BLaER1 treated with 17β-estradiol and CSF1 and Interleukin-3, amounts not matched to agents 10 nM and 100 nM (cell line): ENCODE measurements around the gene HES5.
"Not testable (repeated sequence)": the region's sequence is repeated elsewhere in the genome, so short reads cannot be mapped to it uniquely, and the experiment has no call there.

Experiments used
- H3K27ac ChIP-seq, 11 experiments: shearing (Covaris generic); formaldehyde crosslinking; 2 replicates each; pipeline ENCODE4 v1.8.1; 2022
- H3K27me3 ChIP-seq, 11 experiments: shearing (Covaris generic); formaldehyde crosslinking; 2 replicates each; pipeline ENCODE4 v1.8.1; 2022
- H3K36me3 ChIP-seq, 11 experiments: shearing (Covaris generic); formaldehyde crosslinking; 2 replicates each; pipeline ENCODE4 v1.8.1; 2022
- H3K4me1 ChIP-seq, 10 experiments: shearing (Covaris generic); formaldehyde crosslinking; 2 replicates each; pipeline ENCODE4 v1.8.1; 2022
- H3K4me2 ChIP-seq, 11 experiments: shearing (Covaris generic); formaldehyde crosslinking; 2 replicates each; pipeline ENCODE4 v1.8.1; 2022
- H3K4me3 ChIP-seq, 10 experiments: shearing (Covaris generic); formaldehyde crosslinking; 2 replicates each; pipeline ENCODE4 v1.8.1; 2022
- H3K9ac ChIP-seq, 11 experiments: shearing (Covaris generic); formaldehyde crosslinking; 2 replicates each; pipeline ENCODE4 v1.8.1; 2022
- H3K9me3 ChIP-seq, 11 experiments: shearing (Covaris generic); formaldehyde crosslinking; replicated peaks in 1 of 11; 2 replicates each; pipeline ENCODE4 v1.8.1; 2022
- H4K20me1 ChIP-seq, 11 experiments: shearing (Covaris generic); formaldehyde crosslinking; 2 replicates each; pipeline ENCODE4 v1.8.1; 2022
- Cebpa-rat ChIP-seq, 11 experiments: shearing (Covaris generic); IDR thresholded peaks; 2 replicates each; pipeline ENCODE4 v1.8.1; 2022

HES5 gene

GRCh38 chr1:2553871-2554620 is 24.0 kb upstream of the HES5 start:
- Histone ChIP-seq H3K36me3 (peaks cover 0 to 18% (median 0%) of the 10 kb centered on the region in 11 experiments; a peak in 5 of 22 replicates), H3K27me3 (no peaks in the 10 kb centered on the region), H3K4me1 (peaks cover 70 to 90% (median 85%) of the 10 kb centered on the region in 10 experiments), H3K9ac (peak overlapping the region in 7 of 11 experiments; percentile 14 to 95 (median 44); a peak in 9 of 22 replicates), H3K27ac (peak overlapping the region in 3 of 11 experiments; percentile 32 to 96 (median 44); a peak in 4 of 22 replicates), H3K9me3 (no peaks in the 10 kb centered on the region), H3K4me2 (peak overlapping the region; percentile 94 to 100 (median 99)), H3K4me3 (no peak overlapping the region), H4K20me1 (peaks cover 0 to 27% (median 9%) of the 10 kb centered on the region in 11 experiments; a peak in 15 of 22 replicates)
- no peak for TF ChIP-seq Cebpa-rat (IDR thresholded peaks at IDR 0.05)

GRCh38 chr1:2553076-2553475 is 23.0 kb upstream of the HES5 start:
- not testable (repeated sequence) for H3K27me3 ChIP-seq, H3K27ac ChIP-seq, H3K9ac ChIP-seq, H3K36me3 ChIP-seq, H3K4me3 ChIP-seq, H3K9me3 ChIP-seq
- Histone ChIP-seq H3K4me2 (peak overlapping the region in 1 of 11 experiments; percentile 99; a peak in 1 of 22 replicates), H3K4me1 (peaks cover 67 to 89% (median 84%) of the 10 kb centered on the region in 10 experiments), H4K20me1 (peaks cover 0 to 18% (median 6%) of the 10 kb centered on the region in 11 experiments; a peak in 12 of 22 replicates)

DNA sequence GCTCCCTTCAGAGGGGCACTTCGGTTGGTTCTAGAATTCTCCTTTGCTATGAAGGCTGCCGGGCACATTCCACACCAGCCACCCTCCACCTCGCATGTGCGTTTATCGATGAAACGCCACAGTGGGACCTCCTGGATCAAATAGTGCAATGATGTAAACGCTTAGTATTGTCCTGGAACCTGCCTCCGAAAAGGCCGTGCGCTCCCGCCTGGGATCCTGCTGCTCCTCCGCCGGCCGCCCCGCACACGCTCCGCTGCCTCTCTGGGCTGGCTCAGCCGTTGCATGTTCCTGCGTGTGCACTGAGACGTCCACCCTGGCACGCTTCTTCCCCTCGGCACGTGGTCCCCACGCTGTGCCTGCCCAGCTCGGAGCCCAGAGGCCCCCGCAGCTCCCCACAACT is 22.1 kb upstream of the HES5 start:
- peak overlapping the region; percentile 37 to 100 (median 96); a peak in 21 of 22 replicates for H3K4me2 ChIP-seq
- TF ChIP-seq Cebpa-rat (IDR thresholded peaks at IDR 0.05): no peak
- H4K20me1 ChIP-seq: peaks cover 0 to 23% (median 0%) of the 10 kb centered on the region in 11 experiments; a peak in 10 of 22 replicates
- H3K27me3 ChIP-seq: no peaks in the 10 kb centered on the region
- H3K4me3 ChIP-seq: no peak overlapping the region
- peaks cover 70 to 89% (median 84%) of the 10 kb centered on the region in 10 experiments for H3K4me1 ChIP-seq
- H3K36me3 ChIP-seq: no peaks in the 10 kb centered on the region
- H3K9me3 ChIP-seq: no peaks in the 10 kb centered on the region
- H3K27ac ChIP-seq: no peak overlapping the region
- no peak overlapping the region for H3K9ac ChIP-seq

- not testable (repeated sequence) for H3K27ac ChIP-seq, H3K27me3 ChIP-seq, H3K9me3 ChIP-seq, H3K36me3 ChIP-seq, H3K4me3 ChIP-seq
- peaks cover 0 to 25% (median 0%) of the 10 kb centered on the region in 11 experiments; a peak in 10 of 22 replicates for H4K20me1 ChIP-seq
- peaks cover 71 to 89% (median 84%) of the 10 kb centered on the region in 10 experiments for H3K4me1 ChIP-seq
- peak overlapping the region; percentile 37 to 100 (median 96) for H3K4me2 ChIP-seq
- H3K9ac ChIP-seq: peak overlapping the region in 2 of 11 experiments; percentile 9 to 18; a peak in 1 of 22 replicates
Measured at GRCh38 chr1:2551544-2551943, 21.5 kb upstream of the HES5 start.

GRCh38 chr1:2550309-2550861 is 20.3 kb upstream of the HES5 start:
- Histone ChIP-seq H4K20me1 (peaks cover 0 to 16% (median 4%) of the 10 kb centered on the region in 11 experiments; a peak in 10 of 22 replicates), H3K4me1 (peaks cover 69 to 89% (median 85%) of the 10 kb centered on the region in 10 experiments), H3K9ac (peak overlapping the region in 2 of 11 experiments; percentile 39 to 81; a peak in 2 of 22 replicates), H3K4me2 (peak overlapping the region; percentile 93 to 100 (median 97)), H3K4me3 (peak overlapping the region in 1 of 10 experiments; percentile 24; a peak in 1 of 20 replicates), H3K27ac (peak overlapping the region in 6 of 11 experiments; percentile 23 to 62 (median 54); a peak in 9 of 22 replicates)
- not testable (repeated sequence) for H3K27me3 ChIP-seq, H3K36me3 ChIP-seq, H3K9me3 ChIP-seq

DNA sequence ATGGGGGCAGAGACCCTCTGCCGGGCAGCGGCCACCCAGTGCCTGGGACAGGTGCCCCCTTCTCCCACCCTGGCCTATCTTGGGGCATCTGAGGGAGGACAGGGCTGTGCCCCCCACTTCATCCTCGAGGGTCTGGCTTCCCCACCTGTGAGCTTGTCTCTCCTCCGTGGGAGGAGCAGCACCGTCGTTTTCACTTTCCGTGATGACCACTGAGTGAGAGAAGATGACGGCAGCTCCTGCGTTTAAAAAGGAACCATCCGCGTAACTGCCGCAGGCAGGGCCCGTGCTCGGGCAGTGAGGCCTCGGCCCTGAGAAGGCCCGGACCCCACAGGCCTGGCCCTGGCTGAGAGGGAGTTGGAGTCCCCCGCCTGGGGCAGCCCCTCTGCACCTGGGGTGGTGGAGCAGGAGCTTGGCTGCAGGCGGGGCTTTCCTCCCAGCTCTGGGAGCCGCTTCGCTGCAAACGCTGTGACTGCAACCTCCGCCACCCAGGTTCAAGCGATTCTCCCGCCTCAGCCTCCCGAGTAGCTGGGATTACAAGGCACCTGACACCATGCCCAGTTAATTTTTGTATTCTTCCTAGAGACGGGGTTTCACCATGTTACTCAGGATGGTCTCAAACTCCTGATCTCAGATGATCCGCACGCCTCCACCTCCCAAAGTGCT is 19.4 kb upstream of the HES5 start:
- Histone ChIP-seq H3K4me1 (peaks cover 60 to 89% (median 85%) of the 10 kb centered on the region in 10 experiments), H3K4me3 (peak overlapping the region; percentile 27 to 67 (median 58); a peak in 16 of 20 replicates), H3K4me2 (peak overlapping the region; percentile 93 to 100 (median 97)), H4K20me1 (peaks cover 0 to 20% (median 3%) of the 10 kb centered on the region in 11 experiments; a peak in 6 of 22 replicates), H3K9ac (peak overlapping the region; percentile 76 to 86 (median 82)), H3K27ac (peak overlapping the region; percentile 87 to 95 (median 91))
- not testable (repeated sequence) for H3K9me3 ChIP-seq, H3K36me3 ChIP-seq, H3K27me3 ChIP-seq

- H3K4me2 ChIP-seq: peak overlapping the region; percentile 93 to 100 (median 98)
- H3K27ac ChIP-seq: peak overlapping the region; percentile 72 to 95 (median 90)
- peak overlapping the region; percentile 76 to 86 (median 82) for H3K9ac ChIP-seq
- peaks cover 0 to 28% (median 3%) of the 10 kb centered on the region in 11 experiments; a peak in 6 of 22 replicates for H4K20me1 ChIP-seq
- peaks cover 61 to 95% (median 90%) of the 10 kb centered on the region in 10 experiments for H3K4me1 ChIP-seq
- H3K9me3 ChIP-seq: no peaks in the 10 kb centered on the region
- no peaks in the 10 kb centered on the region for H3K36me3 ChIP-seq
- no peaks in the 10 kb centered on the region for H3K27me3 ChIP-seq
- TF ChIP-seq Cebpa-rat (IDR thresholded peaks at IDR 0.05): no peak
- peak overlapping the region; percentile 52 to 78 (median 64) for H3K4me3 ChIP-seq
Measured at GRCh38 chr1:2548068-2548589, 18.1 kb upstream of the HES5 start.

GRCh38 chr1:2547210-2548067 is 17.4 kb upstream of the HES5 start:
- Histone ChIP-seq H3K27me3 (no peaks in the 10 kb centered on the region), H3K9me3 (no peaks in the 10 kb centered on the region), H3K4me1 (peaks cover 61 to 98% (median 95%) of the 10 kb centered on the region in 10 experiments), H3K4me3 (peak overlapping the region; percentile 52 to 78 (median 64)), H3K27ac (peak overlapping the region; percentile 21 to 95 (median 90)), H4K20me1 (peaks cover 0 to 34% (median 3%) of the 10 kb centered on the region in 11 experiments; a peak in 6 of 22 replicates), H3K36me3 (no peaks in the 10 kb centered on the region), H3K4me2 (peak overlapping the region; percentile 93 to 100 (median 98)), H3K9ac (peak overlapping the region; percentile 76 to 86 (median 82))
- no peak for TF ChIP-seq Cebpa-rat (IDR thresholded peaks at IDR 0.05)
